Stimulated activated CD4-positive, alpha-beta T cell treated with anti-CD3 and anti-CD28 coated beads, TNF-alpha, amount 100 ng/mL, for 1 hour (primary cell): ENCODE data around the gene RAVER2.

Experiments
- DNase-seq, 3 donors: peaks; one replicate each; pipeline ENCODE4 v3.0.0-alpha.2; 2020; ENCODE audit warnings: low read depth in 3 of 3, low spot score in 1 of 3

Gene RAVER2

DNA sequence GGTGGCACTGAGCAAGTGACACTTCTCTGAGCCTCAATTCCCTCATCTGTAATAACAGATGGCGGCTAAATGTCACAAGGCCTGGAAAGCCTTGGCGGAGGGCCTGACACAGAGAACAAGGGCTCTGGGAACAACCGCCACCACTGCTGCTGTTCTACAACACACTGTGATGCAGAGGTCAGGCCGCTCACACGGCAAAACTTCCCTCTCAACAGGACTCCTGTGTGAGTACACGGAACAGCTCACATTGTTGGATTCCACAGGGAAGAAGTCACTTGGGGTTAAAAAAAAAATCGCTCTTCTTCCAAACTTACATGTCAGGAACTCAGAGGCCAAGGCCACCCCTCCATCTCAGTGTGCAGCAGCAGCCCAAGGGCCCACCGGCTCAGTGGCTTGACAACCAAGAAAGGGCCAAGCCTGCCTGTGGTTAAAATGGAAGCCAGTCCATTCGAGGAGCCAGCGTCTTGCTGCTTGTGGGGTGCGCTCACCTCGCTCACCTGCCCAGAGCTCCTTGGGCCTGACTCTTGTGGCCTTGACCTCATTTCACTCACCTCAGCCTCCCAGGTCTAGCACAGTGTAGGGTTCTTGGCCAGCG, 101.1 kb downstream of the RAVER2 start:
- no peak for DNase-seq

DNA sequence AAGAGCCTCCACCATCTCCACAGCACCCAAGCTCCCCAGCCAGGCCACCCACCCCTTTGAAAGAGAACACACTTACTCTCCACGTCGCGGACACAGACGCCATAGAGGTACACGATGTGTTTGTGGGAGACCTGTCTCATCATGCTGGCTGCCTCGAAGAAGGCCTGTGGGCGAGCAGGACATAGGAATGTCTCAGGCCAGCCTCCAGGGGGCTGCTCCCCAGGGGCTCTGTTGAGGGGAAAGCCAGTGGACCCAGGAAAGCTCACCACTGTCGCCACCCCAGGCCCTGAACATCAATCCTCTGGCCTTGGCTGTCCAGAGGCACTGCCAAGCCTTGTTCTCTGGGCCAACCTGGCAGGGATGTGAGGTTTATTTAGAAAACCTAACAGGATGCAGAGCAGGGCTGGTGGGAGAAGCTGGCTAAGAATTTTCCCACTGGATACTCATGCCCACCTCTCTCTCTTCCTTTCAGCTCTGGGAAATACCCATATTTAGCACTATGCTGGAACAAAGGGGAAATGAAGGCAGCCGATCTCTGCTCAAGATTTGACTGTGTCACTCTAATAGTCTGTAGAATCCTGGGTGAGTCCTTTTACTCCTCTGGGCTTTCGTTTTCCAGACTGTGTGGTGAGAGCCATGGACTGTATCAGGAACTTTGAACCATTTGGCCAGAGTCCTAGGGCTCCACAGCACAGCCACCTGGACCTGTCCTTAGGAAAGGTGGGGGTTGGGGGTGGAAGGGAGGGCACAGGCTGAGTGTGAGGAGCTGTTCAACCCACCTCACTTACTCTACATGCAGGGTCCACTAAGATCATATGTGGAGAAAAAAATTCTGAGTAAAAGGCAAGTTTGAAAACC, 101.9 kb downstream of the RAVER2 start:
- no peak for DNase-seq

DNA sequence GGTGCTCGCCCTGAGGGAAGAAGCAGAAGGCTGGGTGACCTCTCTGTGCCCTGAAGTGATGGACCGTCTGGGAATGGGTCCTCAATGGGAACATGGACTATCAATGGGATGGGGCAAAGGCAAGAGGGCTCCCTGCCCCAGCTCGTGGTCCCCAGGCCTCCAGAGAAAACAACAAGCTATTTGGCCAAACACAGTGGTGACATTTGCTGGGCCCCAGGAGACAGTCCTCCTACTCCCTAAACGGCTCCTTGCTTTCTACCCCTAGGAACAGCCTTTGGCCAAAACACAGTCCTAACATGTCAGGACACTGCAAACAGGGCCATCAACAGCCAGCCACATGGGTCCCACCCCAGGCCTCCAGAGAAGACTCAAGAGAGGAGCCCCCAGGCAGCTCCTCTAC, 102.8 kb downstream of the RAVER2 start:
- DNase-seq = no peak

DNA sequence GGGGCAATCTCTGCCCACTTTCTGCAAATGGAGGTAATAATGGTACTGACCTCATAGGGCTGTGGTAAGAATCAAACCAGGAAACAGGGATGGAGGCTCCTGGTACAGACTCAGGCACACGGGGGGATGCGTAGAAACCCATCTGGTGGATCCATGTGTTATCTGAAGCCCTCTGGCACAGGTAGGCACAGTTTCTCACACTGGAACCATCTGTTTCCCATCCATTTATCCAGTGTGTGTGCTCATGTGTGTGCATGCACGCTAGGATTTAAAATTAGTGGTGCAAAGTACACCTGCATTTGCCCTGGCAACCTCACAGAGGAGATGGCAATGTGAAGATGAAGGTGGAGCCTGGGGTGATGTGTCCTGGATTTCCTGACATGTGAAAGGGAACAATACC, 103.3 kb downstream of the RAVER2 start:
- no peak for DNase-seq

DNA sequence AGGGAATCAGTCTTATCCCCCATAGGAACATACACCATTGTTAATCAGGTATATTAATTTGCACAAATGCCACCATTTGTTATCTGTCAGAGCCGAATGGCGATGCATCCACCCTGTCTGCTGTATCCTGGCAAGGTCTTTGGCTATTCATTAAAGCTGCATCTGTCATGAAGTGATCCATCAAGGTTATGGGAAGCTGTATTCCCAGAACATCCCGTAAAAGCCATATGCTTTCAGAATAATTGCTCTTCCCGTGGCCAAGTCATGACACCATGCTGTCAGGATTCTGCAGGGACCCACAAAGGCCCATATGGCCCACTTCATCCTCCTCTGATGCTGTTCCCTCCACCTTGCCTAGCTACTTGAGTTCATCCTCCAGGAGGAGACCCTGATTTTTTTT, 103.9 kb downstream of the RAVER2 start:
- DNase-seq = no peak

DNA sequence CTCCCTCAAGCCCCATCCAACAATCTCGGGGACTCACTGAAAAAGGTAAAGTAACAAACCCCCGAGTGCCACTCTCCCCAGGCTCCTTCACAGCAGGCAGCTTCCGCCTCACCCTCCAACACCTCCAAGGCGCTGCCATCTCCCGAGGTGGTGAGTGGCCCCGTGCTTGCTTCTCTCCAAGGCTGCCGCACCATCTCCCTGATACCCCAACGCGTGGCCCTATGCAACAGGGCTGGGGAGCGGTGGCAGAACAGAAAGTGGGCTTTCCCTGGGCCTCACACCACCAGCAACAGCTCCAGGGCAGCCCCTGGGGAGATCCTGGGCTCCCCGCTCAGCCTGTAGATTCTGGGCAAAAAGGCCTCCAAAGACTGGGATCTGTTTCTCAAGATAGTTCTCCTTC, 105.1 kb downstream of the RAVER2 start:
- DNase-seq = no peak

DNA sequence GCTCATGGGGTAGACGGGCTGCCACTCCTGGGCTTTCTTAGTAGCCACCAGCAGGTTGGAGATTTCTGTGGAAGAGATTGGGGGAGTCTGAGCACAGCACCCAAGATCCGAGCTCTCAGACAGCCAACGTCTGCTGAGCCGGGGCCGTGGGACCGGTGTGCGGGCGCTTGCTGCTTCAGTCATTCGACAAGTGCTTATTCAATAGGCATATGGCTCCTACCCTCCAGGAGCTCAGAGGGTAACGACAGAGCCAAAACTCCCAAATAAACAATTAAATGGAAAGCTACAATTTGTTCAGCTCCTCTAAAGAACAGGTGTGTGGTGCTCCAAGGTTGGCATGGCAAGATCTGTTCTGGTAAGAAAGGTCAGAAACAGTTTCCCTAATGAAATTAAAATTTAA, 106.0 kb downstream of the RAVER2 start:
- no peak for DNase-seq

DNA sequence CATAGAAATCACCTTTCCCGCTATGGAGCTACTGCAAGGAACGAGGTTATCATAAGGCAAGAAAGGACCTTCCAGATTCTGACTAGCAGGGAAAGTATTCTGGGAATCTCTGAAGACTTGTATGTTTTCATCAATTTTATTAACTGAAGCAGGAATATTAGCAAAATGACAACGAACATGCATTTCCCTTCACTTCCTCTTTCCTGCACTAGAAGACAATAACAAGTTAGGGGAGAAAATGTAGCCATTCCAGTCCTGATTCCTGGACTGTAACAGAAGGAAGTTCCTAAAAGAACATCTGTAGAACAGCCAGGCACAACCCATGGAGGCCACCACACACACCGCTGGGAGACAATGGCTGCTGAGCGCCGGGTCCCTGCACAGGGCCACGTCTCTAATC, 106.8 kb downstream of the RAVER2 start:
- DNase-seq = no peak

DNA sequence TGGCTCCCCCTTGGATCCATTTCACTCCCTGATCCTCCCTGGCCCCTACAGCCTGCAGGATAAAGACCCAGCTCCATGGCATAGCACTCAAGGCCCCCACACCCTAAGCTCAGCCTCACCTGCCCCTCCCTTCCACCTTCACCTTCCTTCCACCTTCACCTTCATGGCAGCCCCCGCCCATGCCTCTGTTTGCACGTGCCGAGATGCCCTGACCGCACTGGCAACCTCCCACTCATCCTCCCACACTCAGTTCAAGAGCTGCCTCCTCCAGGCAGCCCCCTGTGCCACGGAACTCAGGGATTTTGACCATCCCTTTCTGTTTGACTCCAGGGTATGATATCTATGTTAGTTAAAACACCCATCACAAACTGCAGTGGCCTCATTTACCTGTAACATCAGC, 109.8 kb downstream of the RAVER2 start:
- DNase-seq = no peak

DNA sequence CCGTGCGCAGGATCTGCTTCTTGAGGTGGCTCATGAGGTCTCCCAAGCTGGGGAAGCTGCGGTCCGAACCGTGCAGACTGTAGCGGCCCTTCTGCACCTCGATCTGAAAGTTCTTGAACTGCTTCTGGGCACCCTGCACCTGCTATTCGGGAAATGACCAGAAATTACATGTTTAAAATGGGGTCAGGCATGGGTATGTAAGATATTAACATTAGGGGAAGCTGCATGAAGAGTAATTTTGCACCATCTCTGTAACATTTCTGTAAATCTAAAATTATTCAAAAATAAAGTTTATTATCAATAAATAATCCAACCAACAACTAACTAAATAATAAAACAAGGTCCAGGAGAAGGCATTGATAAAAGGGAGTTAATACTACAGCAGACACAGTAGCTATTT, 110.7 kb downstream of the RAVER2 start:
- no peak for DNase-seq

DNA sequence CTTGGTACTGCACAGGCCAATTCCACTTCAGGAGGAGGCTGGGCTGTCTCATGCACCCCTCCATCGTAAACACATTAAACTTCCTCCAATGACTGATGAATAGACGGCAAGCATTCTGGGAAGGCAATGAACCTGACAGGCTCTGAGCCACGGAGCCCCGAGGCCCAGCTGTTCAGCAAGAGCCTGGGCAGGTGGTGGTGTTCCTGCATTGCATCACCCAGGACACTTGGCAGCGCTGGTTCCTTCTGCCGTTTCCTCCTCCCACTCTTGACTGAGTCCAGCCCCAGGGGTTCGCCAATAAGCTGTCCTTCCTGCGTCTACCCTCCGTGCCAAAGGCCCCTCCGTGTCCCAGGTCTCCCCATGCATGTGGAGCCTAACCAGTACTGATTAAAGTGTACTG, 111.7 kb downstream of the RAVER2 start:
- DNase-seq = no peak

DNA sequence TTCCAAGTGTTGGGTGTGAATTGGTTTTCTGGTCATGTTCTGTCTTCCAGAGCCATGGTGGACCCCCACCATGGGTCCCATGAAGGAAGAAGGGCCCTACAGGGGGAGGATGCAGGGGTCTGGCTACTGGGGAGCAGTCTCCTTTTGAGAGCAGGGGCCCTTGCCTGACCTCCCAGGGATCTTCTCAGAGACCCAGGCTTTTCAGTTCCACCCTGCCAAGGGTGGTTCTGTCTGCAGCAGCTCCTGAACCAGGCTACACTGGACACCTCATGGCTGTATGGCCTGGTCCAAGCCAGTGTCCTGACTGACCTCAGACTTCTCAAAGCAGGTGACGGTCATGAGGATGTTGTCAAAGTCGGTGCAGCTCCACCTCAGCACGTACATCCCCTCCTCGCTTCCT, 112.5 kb downstream of the RAVER2 start:
- DNase-seq = no peak

DNA sequence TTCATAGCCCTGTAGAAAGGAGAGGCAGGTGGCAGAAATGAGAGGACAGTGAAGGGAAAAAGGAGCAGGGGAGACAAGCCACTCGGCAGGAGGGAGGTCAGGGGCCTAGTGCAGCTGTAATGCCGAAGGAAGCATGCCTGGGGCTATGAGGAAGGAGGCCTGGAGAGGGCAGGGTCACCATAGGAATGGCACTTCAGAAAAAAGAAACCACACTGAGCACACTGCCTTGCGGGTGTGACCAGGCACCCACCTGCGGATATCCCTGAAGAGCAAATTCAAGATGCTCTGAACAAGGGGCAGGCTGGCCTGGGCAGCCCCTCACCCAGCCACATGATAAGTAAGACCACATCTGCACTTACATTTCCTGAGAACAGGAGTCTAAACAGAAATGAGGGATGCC, 116.7 kb downstream of the RAVER2 start:
- no peak for DNase-seq

DNA sequence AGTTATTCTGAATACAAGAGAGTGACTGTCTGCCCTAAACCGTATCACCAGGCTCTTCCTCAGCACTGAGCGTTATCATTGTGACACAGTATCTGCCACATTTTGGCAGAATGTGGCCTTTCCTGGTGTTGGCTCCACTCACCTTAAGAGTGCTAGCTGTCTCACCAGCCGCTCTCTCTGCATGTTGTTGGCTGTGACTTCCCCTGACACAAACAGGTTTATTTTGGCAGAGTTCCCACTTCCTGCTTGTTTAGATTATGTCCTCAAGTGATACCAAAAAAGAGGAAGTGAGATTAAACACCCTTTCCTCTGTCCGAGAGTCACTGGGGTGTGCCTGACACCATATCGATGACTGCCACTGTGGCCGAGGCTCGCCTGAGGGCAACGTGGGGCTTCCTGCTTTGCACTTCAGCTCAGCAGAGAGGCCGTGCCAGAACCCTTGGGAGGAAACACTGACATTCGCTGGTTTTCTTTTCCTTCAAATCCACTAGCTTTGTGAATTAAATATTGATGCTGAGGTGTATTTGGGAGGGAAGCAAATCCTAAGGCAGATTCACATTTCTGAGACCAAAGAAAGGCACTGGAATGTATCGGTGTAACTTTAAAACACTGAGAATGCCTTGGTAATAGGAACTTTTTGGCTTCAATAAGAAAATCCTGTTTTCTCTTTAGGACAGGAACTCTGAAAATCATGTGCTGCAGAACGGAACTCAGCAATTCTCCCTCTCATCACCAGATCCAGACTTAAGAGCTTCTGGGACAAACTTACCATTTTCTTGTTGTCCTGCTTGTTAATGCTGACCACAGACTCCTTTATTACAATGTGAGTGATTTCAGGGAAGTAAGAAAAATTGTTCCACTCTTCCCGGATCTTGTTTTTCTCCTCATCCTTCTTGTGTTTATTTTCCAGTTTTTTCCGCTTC, 119.4 kb downstream of the RAVER2 start:
- peak in 2 of 3 donors; percentile 9 to 13 for DNase-seq

DNA sequence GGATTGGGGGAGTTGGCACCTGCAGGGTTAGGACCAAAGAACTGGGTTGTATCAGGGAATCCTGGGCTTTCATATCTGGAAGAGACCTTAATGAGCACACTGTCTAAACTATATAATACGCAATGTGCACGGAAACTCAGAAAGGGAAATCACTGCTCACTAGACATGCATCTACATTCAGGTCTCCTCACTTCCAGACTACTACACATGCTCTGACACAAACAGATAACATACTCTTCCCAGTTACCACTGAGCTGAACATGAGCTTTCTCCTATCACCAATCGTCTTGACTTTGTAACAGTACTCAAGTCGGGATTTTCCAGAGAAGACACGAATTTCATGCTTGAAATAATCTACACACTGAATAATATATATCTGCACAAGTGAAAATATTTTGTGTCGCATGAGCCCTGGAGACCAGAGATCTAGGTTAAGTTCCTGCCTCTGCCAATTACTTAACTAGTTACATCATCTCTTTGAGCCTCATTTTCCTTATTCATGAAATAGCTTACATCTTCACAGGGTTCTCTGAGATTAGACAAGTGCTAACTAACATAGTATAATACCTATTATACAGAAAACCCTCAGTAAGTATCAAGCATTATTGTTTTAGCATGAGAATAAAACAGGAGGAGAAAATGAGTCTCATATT, 120.4 kb downstream of the RAVER2 start:
- DNase-seq = no peak

DNA sequence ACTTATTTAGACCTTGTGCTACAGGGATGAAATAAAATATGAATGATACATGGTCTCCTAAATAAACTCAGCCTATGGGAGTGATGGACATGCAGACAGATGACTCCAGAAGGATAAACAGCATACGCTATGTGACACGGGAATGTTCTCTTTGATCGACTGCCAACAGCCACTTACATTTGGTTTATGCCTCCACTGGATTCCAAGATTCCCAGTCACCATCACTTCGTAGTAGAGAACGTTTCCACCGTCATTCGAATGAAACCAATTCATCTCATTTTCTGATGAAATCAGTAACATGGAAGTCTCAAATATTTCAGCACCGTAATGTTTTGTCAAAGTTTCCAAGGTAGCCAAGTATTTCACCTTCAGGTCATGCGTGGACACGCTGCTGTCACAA, 121.8 kb downstream of the RAVER2 start:
- DNase-seq = no peak

DNA sequence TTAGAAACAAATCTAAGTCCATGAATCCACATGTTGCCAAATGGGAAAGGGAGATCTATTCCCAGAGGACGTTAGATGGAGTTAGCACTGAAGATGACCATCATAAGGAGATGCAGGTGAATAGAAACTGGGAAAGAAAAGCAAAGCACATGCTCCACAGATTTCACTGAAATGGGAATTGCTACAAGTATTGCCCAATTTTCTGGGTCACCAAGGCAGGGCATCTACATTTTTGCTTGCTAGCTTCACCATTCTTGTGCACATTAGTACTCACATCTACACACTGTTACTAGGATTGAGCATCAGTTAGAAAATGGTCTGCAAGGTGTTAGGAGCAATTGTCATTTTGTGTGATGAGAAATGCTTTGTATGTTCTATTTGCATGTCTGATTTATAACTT, 122.4 kb downstream of the RAVER2 start:
- no peak for DNase-seq

DNA sequence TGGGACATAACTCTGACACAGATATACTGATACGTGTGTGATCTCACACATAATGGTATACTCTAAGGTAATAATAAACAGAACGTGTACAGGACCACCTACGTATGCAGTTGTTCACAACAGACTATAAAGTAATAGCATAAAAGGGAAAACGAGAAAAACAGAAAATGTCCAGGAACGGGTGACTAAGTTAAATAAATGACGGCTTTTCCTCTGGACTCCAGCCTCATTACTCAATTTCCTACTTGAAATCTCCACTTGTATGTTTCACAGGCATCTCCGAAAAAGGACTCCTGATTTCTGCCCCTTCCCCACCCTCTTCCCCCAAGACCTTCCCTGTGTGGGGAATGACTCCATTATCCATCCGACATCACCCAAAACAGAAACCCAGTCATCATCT, 126.4 kb downstream of the RAVER2 start:
- no peak for DNase-seq

DNA sequence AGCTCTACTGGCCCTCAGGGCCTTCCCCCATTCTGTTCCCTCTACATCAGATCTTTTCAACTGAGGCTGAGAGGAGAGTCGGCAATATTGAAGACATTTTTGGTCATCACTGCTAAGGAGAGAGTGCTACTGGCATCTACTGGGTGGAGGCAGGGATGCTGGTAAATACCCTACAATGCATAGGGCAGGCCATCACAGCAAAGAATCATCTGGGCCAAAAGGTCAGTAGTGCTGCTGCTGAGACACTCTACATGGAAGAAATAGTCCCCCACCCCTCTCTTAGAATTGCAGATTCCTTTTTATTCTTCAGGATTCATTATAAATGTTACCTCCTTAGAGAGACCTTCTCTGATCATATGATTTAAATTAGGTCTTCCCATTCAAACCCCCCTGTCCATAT, 127.2 kb downstream of the RAVER2 start:
- DNase-seq = no peak

DNA sequence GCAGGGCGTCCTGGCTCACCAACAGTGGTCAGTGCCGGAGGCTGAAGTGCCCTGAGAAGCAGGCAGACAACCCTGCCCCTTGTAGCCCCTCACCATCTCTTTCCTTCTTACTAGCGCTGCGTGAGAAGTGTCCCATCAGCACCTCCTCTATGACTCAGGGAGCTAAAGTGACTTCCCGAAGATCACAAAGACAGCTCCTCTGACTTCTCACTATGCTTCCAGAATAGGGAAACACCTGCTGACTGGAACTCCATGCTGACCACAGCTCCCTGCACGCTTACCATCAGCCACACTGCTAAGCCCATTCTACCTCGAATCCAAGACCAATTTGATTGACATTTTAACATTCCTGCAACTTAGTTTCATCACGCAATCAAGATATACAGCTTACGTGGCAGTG, 128.7 kb downstream of the RAVER2 start:
- DNase-seq = no peak

DNA sequence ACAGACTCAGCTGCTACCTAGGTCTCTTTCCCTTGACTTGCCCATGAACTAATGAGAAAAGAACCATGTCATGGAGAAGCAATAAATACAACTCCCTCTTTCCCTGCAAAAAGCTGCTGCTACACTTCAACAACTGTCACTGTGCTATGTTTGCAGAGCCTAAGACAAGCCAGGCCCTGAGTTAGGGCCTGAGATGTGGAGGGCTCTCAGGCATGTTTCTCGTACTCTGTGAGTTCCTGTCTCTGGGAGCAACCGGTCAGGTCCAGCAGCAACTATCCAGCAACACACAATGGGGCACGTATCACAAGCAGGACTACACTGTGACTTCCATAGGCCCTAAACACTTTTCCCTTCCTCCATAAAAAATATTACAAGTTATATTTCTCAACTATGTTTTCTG, 129.8 kb downstream of the RAVER2 start:
- DNase-seq = no peak
